ENCODE measurements around the gene FAM174C.
A peak's percentile ranks its signal among the peaks of the same experiment; 100 is the strongest.

Gene FAM174C

DNA sequence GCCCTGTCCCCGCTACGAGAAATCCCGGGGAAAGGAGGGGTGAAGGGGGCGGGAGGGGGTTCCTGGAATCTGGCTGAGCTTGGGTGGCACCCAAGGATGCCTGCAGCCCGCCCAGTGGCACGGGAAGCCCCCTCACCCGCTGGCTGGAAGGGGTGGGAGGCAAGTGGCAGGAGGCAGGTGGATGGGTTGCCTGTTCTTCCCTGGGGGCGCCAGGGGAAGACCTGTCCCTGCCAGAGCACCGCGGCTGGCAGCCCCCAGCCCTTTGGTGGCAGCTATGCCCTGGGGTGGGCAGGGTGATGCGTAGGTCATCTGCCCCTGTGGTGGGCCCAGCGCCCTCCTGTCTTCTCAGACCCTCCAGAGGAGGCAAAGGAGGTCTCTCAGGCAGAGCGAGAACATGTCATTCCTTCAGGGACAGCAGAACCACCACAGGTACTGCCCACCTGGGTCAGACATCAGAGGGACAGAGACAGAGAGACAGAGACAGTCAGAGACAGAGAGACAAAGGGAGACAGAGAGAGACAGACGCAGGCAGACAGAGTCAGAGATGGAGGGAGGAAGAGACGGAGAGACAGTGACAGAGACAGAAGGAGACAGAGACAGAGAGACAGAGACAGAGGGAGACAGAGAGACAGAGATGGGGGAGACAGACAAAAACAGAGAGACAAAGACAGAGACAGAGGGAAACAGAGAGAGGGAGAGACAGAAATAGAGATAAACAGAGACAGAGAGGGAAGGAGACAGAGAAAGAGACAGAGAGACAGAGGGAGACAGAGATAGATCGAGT lies 47.1 kb downstream of the FAM174C start:
- TF ChIP-seq, protein P1, sequence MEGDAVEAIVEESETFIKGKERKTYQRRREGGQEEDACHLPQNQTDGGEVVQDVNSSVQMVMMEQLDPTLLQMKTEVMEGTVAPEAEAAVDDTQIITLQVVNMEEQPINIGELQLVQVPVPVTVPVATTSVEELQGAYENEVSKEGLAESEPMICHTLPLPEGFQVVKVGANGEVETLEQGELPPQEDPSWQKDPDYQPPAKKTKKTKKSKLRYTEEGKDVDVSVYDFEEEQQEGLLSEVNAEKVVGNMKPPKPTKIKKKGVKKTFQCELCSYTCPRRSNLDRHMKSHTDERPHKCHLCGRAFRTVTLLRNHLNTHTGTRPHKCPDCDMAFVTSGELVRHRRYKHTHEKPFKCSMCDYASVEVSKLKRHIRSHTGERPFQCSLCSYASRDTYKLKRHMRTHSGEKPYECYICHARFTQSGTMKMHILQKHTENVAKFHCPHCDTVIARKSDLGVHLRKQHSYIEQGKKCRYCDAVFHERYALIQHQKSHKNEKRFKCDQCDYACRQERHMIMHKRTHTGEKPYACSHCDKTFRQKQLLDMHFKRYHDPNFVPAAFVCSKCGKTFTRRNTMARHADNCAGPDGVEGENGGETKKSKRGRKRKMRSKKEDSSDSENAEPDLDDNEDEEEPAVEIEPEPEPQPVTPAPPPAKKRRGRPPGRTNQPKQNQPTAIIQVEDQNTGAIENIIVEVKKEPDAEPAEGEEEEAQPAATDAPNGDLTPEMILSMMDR (IDR thresholded peaks at IDR 0.05; ENCODE audit: low read depth, low read length) = no peak
- no peak for DNase-seq (ENCODE audit: low read depth in 2 of 2)

DNA sequence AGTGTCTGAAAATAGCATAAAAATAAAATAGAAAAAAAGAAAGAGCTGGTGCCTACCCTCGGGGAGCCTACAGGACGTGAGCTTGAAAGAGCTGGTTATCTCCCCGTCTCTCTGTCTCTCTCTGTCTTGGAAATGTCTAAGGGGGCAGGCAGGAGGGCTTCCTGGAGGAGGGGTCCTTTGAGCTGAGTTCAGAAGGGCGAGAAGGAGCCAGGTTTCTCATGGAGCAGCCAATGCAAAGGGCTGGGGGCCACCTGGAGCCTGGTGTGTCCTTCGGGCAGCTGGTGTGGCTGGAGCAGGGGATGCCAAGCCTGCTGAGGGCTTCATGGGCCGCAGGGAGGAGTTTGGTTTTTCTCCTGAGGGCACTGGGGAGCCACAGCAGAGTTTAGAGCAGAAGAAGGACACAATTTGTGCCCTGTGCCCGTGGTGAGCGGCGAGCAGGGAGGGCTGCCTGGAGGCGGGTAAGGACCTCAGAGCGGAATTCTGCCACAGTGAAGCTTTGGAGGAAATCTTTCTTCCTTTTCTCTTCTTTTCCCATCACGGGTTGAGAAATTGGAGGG lies 49.0 kb downstream of the FAM174C start:
- TF ChIP-seq, protein P1 (IDR thresholded peaks at IDR 0.05; ENCODE audit: low read depth, low read length) = no peak
- no peak for DNase-seq (ENCODE audit: low read depth in 2 of 2)
- H3K4me3 ChIP-seq (replicated peaks in 1 of 2; ENCODE audit: low read depth in 2 of 2, low read length in 2 of 2) = no peak overlapping the region

More for the DNA sequence above, 47.1 kb downstream of the FAM174C start:
- no peak overlapping the region for H3K4me3 ChIP-seq (replicated peaks in 1 of 2; ENCODE audit: low read depth in 2 of 2, low read length in 2 of 2)

DNA sequence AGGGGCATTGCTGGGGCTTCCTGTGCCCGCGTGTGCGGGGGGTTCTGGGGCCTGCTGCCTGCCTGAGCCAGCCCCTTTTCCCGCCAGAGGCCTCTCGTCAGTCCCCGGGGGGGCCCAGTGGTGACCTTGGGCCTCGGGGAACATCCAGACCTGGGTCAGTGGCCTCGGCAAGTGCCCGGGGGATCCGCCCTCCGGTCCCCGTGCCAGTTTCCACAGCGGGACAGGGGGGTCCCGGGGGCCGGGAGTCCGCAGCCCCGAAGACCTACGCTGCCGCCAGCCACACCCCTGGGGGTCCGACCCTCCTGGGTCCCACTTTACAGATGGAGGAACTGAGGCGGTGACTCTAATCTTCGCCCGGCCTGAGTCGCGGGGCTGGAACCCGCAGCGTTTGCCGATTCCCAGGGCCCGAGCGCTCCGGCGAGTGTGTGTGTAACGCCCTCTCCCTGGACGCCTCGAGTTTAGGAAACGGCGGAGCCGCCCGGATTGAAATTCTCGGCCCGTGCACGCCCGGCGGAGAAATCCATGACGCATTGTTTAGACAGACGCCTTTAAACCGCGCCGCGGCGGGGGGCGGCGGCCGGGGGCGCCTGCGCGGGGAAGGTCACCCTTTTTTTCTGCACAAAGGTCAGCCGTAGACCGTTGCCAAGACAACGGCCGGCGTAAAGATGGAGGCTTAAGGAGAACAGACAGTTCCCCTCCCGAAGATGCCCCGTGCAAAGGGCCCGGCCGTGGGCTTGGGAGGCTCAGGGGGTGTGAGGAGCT lies 49.7 kb downstream of the FAM174C start:
- peak; percentile 79 to 82 for DNase-seq (ENCODE audit: low read depth in 2 of 2)
- TF ChIP-seq, protein P1 (IDR thresholded peaks at IDR 0.05; ENCODE audit: low read depth, low read length) = no peak
- peak overlapping the region; percentile 34 to 39 for H3K4me3 ChIP-seq (replicated peaks in 1 of 2; ENCODE audit: low read depth in 2 of 2, low read length in 2 of 2)

DNA sequence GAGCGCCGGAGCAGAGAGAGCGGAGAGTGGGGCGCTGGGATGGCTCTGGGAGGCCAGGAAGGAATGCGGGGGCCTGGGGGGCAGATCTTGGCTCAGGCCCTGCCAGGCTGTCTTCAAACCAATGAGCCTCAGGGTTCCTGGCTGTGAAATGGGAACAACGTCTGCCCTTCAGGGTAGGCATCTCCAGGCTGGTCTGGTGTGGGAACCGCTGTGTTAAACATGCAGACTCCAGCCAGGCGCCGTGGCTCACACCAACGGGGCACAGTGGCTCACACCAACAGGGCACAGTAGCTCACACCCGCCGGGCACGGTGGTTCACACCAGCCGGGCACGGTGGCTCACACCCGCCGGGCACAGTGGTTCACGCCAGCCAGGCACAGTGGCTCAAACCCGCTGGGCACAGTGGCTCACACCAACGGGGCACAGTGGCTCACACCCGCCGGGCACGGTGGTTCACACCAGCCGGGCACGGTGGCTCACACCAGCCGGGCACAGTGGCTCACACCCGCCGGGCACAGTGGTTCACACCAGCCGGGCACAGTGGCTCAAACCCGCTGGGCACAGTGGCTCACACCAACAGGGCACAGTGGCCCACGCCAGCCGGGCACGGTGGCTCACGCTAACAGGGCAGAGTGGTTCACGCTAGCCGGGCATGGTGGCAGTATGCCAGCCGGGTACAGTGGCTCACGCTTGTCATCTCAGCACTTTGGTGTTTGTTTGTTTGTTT lies 50.4 kb downstream of the FAM174C start:
- H3K4me3 ChIP-seq (replicated peaks in 1 of 2; ENCODE audit: low read depth in 2 of 2, low read length in 2 of 2) = peak overlapping the region in 1 of 2 donors; percentile 2
- DNase-seq (ENCODE audit: low read depth in 2 of 2) = no peak
- TF ChIP-seq, protein P1 (IDR thresholded peaks at IDR 0.05; ENCODE audit: low read depth, low read length) = no peak

DNA sequence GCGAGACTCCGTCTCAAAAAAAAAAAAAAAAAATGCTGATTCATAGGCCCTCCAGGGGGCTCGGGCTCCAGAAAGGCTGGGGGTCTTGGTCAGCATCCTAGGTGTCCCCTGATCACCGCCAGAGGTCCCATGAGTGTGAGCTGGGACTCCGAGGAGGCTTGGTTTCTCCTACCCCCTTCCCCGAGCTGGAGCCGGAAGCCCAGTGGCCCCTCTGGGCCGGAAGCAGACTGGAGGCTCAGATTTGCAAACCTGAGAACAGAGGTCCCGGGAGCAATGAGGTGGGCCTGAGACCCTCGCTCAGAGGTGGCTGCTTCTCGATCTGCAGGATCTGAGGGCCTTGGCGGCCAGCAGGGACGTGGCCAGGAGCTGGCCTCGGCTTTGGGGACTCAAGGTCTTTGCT lies 51.8 kb downstream of the FAM174C start:
- DNase-seq (ENCODE audit: low read depth in 2 of 2) = no peak
- TF ChIP-seq, protein P1 (IDR thresholded peaks at IDR 0.05; ENCODE audit: low read depth, low read length) = no peak
- H3K4me3 ChIP-seq (replicated peaks in 1 of 2; ENCODE audit: low read depth in 2 of 2, low read length in 2 of 2) = no peak overlapping the region

Data from cardiac fibroblast (primary cell).